HEK293T (cell line): ENCODE results near the gene ZNF778.

Experiments
- CTCF ChIA-PET: fragments of 350-600 bp; formaldehyde crosslinking; extraction: SDS; loops from one replicate; lab custom pipeline; 2021; ENCODE audit warnings: antibody characterized with exemption, inconsistent platforms; lab: Yijun Ruan, JAX
- POLR2A ChIA-PET: fragments of 350-600 bp; formaldehyde crosslinking; extraction: SDS; loops from one replicate; lab custom pipeline; 2020; ENCODE audit warnings: antibody characterized with exemption, inconsistent platforms; lab: Yijun Ruan, JAX
- DNase-seq: peaks from one replicate; pipeline ENCODE4 v3.0.0; 2012; ENCODE audit warnings: mixed read lengths; ENCODE audit errors: extremely low spot score
- ARNT ChIP-seq: fragments of 450-650 bp; IDR thresholded peaks from 2 replicates; pipeline ENCODE4 v1.6.1; 2017; ENCODE audit warnings: mild to moderate bottlenecking
- BHLHE40 ChIP-seq: fragments of 450-650 bp; IDR thresholded peaks from 2 replicates; pipeline ENCODE4 v1.6.1; 2016; ENCODE audit warnings: mild to moderate bottlenecking, moderate library complexity, borderline replicate concordance
- CTBP1 ChIP-seq: fragments of 450-650 bp; IDR thresholded peaks from 2 replicates; pipeline ENCODE4 v1.6.1; 2016; ENCODE audit warnings: borderline replicate concordance
- ELF4 ChIP-seq: fragments of 450-650 bp; IDR thresholded peaks from 2 replicates; pipeline ENCODE4 v1.6.1; 2017; ENCODE audit warnings: antibody characterized with exemption
- FOXA1 ChIP-seq: fragments of 450-650 bp; IDR thresholded peaks from 2 replicates; pipeline ENCODE4 v1.6.1; 2016; ENCODE audit warnings: mild to moderate bottlenecking
- FOXK2 ChIP-seq: fragments of 450-650 bp; IDR thresholded peaks from 2 replicates; pipeline ENCODE4 v1.6.1; 2016; ENCODE audit warnings: mild to moderate bottlenecking
- FOXM1 ChIP-seq: fragments of 450-650 bp; IDR thresholded peaks from 2 replicates; pipeline ENCODE4 v1.6.1; 2017; ENCODE audit warnings: mild to moderate bottlenecking, borderline replicate concordance
- HDGF ChIP-seq: fragments of 450-650 bp; IDR thresholded peaks from 2 replicates; pipeline ENCODE4 v1.6.1; 2017; ENCODE audit warnings: antibody characterized with exemption, borderline replicate concordance
- L3MBTL2 ChIP-seq: fragments of 450-650 bp; conservative IDR thresholded peaks from 2 replicates; pipeline ENCODE4 v1.6.1; 2016; ENCODE audit warnings: mild to moderate bottlenecking
- LEF1 ChIP-seq: fragments of 450-650 bp; IDR thresholded peaks from 2 replicates; pipeline ENCODE4 v1.6.1; 2017; ENCODE audit warnings: mild to moderate bottlenecking, borderline replicate concordance
- NFRKB ChIP-seq: fragments of 450-650 bp; IDR thresholded peaks from 2 replicates; pipeline ENCODE4 v1.6.1; 2016; ENCODE audit warnings: mild to moderate bottlenecking, moderate library complexity
- SP1 ChIP-seq: fragments of 450-650 bp; IDR thresholded peaks from 2 replicates; pipeline ENCODE4 v1.6.1; 2017
- SUZ12 ChIP-seq: fragments of 450-650 bp; IDR thresholded peaks from 2 replicates; pipeline ENCODE4 v1.6.1; 2016; ENCODE audit warnings: mild to moderate bottlenecking
- TARDBP ChIP-seq: fragments of 450-650 bp; IDR thresholded peaks from 2 replicates; pipeline ENCODE4 v1.6.1; 2016
- ZNF384 ChIP-seq: fragments of 450-650 bp; IDR thresholded peaks from 2 replicates; pipeline ENCODE4 v1.6.1; 2016
- TF ChIP-seq, protein P1 (sequence below): fragments of 450-650 bp; IDR thresholded peaks from 2 replicates; pipeline ENCODE4 v1.6.1; 2016

Gene ZNF778

DNA sequence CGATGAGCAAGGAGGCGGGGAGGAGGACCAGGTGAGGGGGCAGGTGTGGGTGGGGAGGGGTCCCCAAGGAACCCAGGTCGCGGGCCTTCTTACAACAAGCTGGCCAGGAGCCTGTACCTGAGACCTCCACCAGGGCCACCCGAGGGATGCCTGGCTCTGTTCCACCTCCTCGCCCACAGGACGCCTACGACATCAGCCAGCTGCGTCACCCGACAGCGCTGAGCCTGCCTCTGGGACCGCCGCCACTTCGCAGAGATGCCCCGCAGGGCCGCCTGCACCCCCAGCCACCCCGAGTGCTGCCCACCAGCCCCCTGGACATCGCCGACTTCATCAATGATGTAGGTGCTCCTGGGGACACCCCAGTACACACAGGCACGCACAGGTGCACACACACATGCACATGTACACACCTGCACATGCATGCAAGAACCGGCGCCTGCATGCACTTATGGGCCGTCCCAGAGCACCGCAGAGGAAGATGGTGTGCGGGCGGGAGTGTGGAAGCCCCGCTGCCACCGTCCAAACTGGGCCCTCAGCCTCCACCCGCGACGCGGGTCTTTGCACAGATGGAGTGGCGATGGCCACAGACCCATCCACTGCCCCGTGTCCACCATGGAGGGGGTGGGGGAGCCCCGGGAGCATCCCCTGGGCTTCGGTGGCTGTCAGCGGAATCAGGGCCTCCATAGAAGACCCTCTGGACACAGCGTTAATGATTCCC is 23.8 kb upstream of the ZNF778 start:
- no peak for DNase-seq
- no peak for TF ChIP-seq SUZ12
- TF ChIP-seq TARDBP, result no peak
- no peak for TF ChIP-seq FOXM1
- no peak for TF ChIP-seq ZNF384
- no peak for TF ChIP-seq ELF4
- TF ChIP-seq L3MBTL2, result no peak
- POLR2A ChIA-PET, result no interaction called here
- CTCF ChIA-PET, result no interaction called here

- ChIA-PET CTCF (no interaction called here), POLR2A (interaction anchor here (1.1 kb wide), 1 partner anchor 385 kb away, joined by 3 read pairs; no protein-coding TSS in a partner anchor)
- DNase-seq, result no peak
- TF ChIP-seq TARDBP (no peak), LEF1 (no peak), ZNF384 (no peak), SP1 (no peak), NFRKB (no peak), SUZ12 (no peak), L3MBTL2 (no peak), BHLHE40 (no peak), CTBP1 (no peak), FOXA1 (no peak), HDGF (no peak), FOXM1 (no peak), ARNT (no peak), ELF4 (no peak), FOXK2 (no peak)
- TF ChIP-seq, protein P1, sequence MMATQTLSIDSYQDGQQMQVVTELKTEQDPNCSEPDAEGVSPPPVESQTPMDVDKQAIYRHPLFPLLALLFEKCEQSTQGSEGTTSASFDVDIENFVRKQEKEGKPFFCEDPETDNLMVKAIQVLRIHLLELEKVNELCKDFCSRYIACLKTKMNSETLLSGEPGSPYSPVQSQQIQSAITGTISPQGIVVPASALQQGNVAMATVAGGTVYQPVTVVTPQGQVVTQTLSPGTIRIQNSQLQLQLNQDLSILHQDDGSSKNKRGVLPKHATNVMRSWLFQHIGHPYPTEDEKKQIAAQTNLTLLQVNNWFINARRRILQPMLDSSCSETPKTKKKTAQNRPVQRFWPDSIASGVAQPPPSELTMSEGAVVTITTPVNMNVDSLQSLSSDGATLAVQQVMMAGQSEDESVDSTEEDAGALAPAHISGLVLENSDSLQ, result no peak
These were observed 22.9 kb upstream of the ZNF778 start for GRCh38 chr16:89194340-89195311.

DNA sequence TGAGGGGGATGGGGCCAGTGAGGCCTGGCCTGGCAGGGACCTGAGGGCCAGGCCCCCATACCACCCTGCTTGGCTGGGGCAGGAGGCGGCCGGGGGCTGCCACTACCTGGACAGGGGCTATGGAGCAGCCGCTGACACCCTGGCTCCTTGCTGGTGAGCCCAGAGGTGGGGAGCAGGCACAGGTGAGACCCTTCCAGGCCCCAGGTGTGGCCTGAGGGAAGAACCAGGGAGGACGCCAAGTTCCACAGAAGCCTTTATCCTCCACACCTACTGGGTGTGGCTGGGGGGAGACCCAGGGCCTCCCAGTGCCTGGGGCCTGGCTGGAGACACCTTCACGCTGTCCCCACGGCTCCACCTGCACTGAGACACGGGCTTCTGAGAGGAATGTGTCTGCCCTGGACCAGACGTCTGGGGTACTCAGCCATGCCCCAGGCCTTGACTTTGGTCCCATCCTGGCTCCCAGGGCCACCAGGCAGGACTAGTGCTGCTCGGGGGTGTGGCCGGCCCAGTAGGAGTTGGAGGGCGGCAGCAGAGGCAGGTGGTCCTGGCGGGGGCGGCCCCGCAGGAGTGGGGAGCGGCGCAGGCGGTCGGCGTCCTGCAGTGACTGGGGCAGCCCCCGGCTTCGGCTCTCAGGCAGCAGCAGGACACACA is 21.9 kb upstream of the ZNF778 start:
- POLR2A ChIA-PET, result no interaction called here
- no peak for TF ChIP-seq HDGF
- TF ChIP-seq NFRKB, result no peak
- no peak for TF ChIP-seq FOXA1
- TF ChIP-seq, protein P1, result no peak
- no peak for TF ChIP-seq CTBP1
- TF ChIP-seq ARNT, result no peak
- TF ChIP-seq FOXM1, result no peak
- TF ChIP-seq LEF1, result no peak
- TF ChIP-seq ZNF384, result no peak
- no peak for TF ChIP-seq FOXK2
- no peak for TF ChIP-seq SP1
- no peak for TF ChIP-seq L3MBTL2
- TF ChIP-seq ELF4, result no peak
- TF ChIP-seq TARDBP, result no peak
- no peak for DNase-seq
- CTCF ChIA-PET, result no interaction called here

DNA sequence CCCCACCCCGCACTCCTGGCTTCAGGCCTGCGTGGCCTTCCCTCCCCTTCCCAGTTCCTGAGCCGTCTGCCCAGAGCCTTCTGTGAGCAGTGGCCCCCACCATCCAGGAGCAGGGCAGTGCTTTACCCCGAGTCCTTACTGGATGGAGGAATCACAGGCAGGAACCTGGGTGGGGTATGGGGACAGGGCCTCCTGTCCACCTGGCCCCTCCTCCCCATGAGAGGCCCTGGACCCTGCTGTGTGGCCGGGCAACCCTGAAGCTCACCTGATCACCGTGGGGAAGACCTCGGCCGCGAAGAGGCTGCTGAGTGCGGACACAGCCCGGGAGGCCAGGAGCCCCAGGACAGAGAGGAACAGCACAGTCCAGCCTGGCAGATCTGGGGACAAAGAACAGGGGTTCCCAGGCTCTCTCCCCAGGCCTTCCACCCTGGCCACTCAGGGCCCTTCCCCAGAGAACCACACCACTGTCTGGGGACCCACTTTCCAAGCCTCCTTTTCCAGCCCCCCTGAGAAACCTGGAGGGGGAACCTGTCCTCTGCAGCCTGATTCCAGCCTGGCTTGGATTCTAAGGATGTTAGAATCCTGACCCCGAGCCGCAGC is 20.4 kb upstream of the ZNF778 start:
- POLR2A ChIA-PET, result interaction anchor here (1.9 kb wide), 1 partner anchor 20 kb away, joined by 6 read pairs; the partner anchor contains the start of gene ZNF778
- no peak for DNase-seq
- CTCF ChIA-PET, result no interaction called here
- TF ChIP-seq SP1, result no peak
- TF ChIP-seq ELF4, result no peak
- no peak for TF ChIP-seq FOXK2
- no peak for TF ChIP-seq ZNF384
- no peak for TF ChIP-seq ARNT
- no peak for TF ChIP-seq FOXA1
- no peak for TF ChIP-seq L3MBTL2
- no peak for TF ChIP-seq LEF1
- no peak for TF ChIP-seq FOXM1
- TF ChIP-seq BHLHE40, result no peak
- TF ChIP-seq CTBP1, result no peak
- TF ChIP-seq SUZ12, result no peak
- TF ChIP-seq, protein P1, result no peak
- no peak for TF ChIP-seq NFRKB
- TF ChIP-seq TARDBP, result no peak
- TF ChIP-seq HDGF, result no peak
